Lower lobe of right lung (tissue), 2 donors: ENCODE results near the gene MRPS15. TPM values are rescaled to one million over a fixed set of nuclear protein-coding genes. Genes with fewer than 3 reads are reported as not detected.

ENCODE experiments used
- ATAC-seq, 2 donors: fragments of 200-7000 bp; cut with Tn5 transposase; one replicate each; pipeline ENCODE4 v1.9.1; 2020 to 2022; ENCODE audit warnings: mild to moderate bottlenecking in 2 of 2, moderate library complexity in 2 of 2
- DNase-seq: peaks from one replicate; pipeline ENCODE4 v3.0.0-alpha.2; 2020
- H3K27ac ChIP-seq: fragments of 200-600 bp; one replicate; pipeline ENCODE4 v1.8.0; 2022
- H3K27me3 ChIP-seq: fragments of 200-600 bp; one replicate; pipeline ENCODE4 v1.8.0; 2022; ENCODE audit warnings: low read depth
- H3K36me3 ChIP-seq: fragments of 200-600 bp; one replicate; pipeline ENCODE4 v1.8.0; 2022; ENCODE audit warnings: mild to moderate bottlenecking
- H3K4me1 ChIP-seq: fragments of 200-600 bp; one replicate; pipeline ENCODE4 v1.8.0; 2022
- H3K4me3 ChIP-seq: fragments of 200-600 bp; one replicate; pipeline ENCODE4 v1.8.0; 2022; ENCODE audit warnings: mild to moderate bottlenecking
- H3K9me3 ChIP-seq: fragments of 200-600 bp; one replicate; pipeline ENCODE4 v1.8.0; 2022
- CTCF ChIP-seq: fragments of 200-600 bp; IDR thresholded peaks from one replicate; pipeline ENCODE4 v1.8.0; 2022; ENCODE audit warnings: antibody characterized with exemption, mild to moderate bottlenecking
- intact Hi-C: fragments of 100-400 bp; cut with DNase I; formaldehyde crosslinking; loops from one replicate; pipeline ENCODE4 v1.11.0; 2022
- total RNA-seq: library from RNA; stranded (reverse); fragmentation: NEBNext Ultra II Directional; extraction: Animal tissue kit (Norgen Biotek cat#: 25700); gene quantifications from one replicate; pipeline ENCODE4 v1.2.1, GENCODE V29; 2021
- donor health status: DM: no; HTN: yes; CAD: no; lungs with severe emphysema.

The MRPS15 gene
- total RNA-seq, 1 donor from 2014 or later, result 59.4 TPM

DNA sequence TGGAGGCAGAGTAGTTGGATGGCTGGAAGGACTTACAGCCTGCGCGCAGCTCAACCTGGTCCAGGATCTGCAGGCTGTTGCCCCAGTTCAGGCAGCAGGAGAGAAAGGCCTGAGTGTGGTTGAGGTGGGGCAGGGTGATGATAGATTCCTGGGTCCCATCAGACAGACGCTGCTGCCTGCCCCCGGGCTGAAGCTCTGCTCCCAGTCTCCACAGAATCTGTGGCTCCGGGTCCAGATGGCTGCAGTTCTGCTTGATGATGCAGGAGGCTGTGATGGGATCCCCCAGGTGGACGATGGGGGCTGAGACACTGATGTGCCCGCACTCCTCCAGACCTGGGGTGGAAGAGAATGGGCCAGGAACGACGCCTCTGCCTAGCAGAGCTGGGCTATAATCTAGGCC is 11.2 kb upstream of the MRPS15 start:
- H3K36me3 ChIP-seq, result no peaks in the 10 kb centered on the region
- H3K27ac ChIP-seq, result no peak overlapping the region
- TF ChIP-seq CTCF, result no peak
- intact Hi-C loops, result no loop called here
- ATAC-seq (no peak), DNase-seq (no peak)
- H3K4me3 ChIP-seq, result no peak overlapping the region
- no peaks in the 10 kb centered on the region for H3K27me3 ChIP-seq
- H3K4me1 ChIP-seq, result peaks cover 9% of the 10 kb centered on the region
- no peaks in the 10 kb centered on the region for H3K9me3 ChIP-seq

GRCh38 chr1:36472656-36473055 is 8.5 kb upstream of the MRPS15 start:
- H3K27me3 ChIP-seq, result no peaks in the 10 kb centered on the region
- H3K27ac ChIP-seq, result no peak overlapping the region
- no peaks in the 10 kb centered on the region for H3K9me3 ChIP-seq
- intact Hi-C loops, result no loop called here
- no peak overlapping the region for H3K4me3 ChIP-seq
- H3K36me3 ChIP-seq, result no peaks in the 10 kb centered on the region
- H3K4me1 ChIP-seq, result peaks cover 9% of the 10 kb centered on the region
- no peak for TF ChIP-seq CTCF
- DNase-seq (no peak), ATAC-seq (no peak)

DNA sequence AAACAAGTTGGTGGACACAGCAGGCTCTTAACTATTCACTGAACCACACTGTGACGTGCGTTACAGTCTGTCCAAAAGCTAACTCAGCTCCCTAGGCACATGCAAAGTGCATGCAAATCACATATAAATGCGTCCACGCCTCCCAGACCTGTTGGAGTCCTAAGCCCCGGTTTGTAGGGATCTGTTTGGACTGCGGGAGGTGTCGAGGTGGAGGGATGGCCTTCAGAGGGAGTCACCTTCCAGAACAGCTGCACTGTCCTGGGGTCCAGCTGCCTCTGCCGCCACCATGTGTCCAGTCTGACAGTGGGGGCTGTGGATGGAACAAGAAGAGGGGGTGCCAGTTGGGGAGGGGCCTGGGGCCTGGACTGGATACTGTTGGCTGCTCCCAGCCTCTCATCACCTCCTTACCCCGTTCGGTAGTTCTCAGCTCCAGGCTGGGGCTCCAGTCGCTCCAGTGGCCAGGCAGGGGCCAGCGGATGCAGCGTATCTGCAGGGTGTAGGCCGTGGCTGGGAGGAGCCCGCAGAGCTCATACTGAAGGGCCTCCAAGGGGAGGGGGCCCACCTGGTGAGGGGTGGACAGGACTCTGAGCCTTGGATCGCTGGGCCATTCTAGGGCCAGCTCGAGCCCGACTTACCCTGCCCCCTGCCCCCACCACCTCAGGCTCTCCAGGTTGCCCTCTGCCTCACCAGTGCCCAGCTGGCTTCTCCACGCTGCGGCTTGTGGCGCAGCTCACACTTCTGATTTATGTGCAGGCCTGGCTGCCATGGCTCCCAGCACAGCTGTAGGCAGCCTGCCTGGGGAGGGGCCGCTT is 7.9 kb upstream of the MRPS15 start:
- ATAC-seq (no peak), DNase-seq (no peak)
- H3K4me3 ChIP-seq, result no peak overlapping the region
- peaks cover 7% of the 10 kb centered on the region for H3K4me1 ChIP-seq
- H3K36me3 ChIP-seq, result no peaks in the 10 kb centered on the region
- TF ChIP-seq CTCF, result no peak
- intact Hi-C loops, result no loop called here
- no peaks in the 10 kb centered on the region for H3K27me3 ChIP-seq
- H3K9me3 ChIP-seq, result no peaks in the 10 kb centered on the region
- no peak overlapping the region for H3K27ac ChIP-seq

DNA sequence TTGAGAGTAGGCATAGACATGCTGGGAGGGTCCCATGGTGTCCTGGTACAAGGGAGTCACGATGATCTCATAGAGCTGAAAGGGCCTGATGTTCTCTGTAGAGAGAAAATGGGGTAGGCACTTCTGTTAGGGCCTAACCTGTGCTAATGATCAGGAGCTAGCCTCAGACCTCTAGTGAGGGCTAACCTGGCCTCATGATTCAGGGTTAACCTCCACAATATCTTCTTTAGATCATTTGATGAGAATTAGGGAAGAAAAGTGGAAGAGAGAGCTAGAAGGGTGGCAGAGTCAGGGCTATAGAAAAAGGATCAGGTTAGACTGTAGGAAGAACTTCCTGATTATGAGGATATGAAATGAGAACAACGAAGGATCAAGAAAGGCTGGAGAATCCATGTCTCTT is 5.0 kb upstream of the MRPS15 start:
- Histone ChIP-seq H3K4me1 (peaks cover 12% of the 10 kb centered on the region), H3K36me3 (no peaks in the 10 kb centered on the region), H3K27me3 (no peaks in the 10 kb centered on the region), H3K4me3 (no peak overlapping the region), H3K9me3 (no peaks in the 10 kb centered on the region), H3K27ac (no peak overlapping the region)
- no peak for DNase-seq
- ATAC-seq, result no peak
- intact Hi-C loops, result no loop called here
- no peak for TF ChIP-seq CTCF

DNA sequence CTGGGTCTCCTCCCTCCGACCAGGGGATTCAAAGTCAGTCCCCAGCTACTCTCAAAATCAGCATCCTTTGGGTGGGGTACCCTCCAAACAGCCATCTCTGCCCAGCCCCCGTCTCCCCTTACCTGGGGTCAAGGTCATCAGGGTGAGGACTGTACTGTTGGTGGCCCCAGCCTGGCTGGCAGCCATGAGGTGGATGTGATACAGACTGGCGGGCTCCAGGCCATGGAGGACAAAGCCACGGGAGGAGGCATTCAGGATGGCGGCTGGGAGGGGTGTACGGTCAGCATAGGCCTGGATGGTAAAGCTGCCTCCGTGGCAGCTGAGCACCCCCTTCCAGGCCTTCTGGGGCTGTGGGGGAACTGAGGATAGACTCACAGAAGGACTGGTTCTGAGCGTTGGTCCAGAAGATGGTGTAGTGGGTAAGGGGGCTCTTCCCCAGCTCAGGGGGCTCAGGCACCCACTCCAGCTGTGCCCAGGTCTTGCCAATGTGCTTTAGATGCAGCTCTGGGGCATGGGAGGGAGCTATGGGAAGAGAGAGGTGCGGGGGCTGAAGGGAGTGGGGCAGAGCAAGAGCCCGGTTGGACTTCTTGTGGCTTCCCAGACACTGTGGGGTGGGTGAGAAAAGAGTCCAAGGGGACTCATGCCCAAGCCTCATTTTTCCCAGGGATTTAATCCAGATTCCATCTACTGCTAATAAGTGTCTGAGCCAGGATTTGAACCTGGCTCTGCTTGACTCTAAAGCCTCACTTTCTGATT is 3.7 kb upstream of the MRPS15 start:
- peaks cover 20% of the 10 kb centered on the region for H3K4me1 ChIP-seq
- no peaks in the 10 kb centered on the region for H3K9me3 ChIP-seq
- H3K27me3 ChIP-seq, result no peaks in the 10 kb centered on the region
- no peak overlapping the region for H3K4me3 ChIP-seq
- H3K36me3 ChIP-seq, result no peaks in the 10 kb centered on the region
- DNase-seq (no peak), ATAC-seq (no peak)
- no peak overlapping the region for H3K27ac ChIP-seq
- intact Hi-C loops, result no loop called here
- TF ChIP-seq CTCF, result no peak
